ENCODE data around the gene ZFP42. TPM values are rescaled to one million over a fixed set of nuclear protein-coding genes. Genes with fewer than 3 reads are reported as not detected.
A peak's percentile ranks its signal among the peaks of the same experiment; 100 is the strongest.

Gene ZFP42
- total RNA-seq, 1 donor from 2014 or later: 17.5 TPM

GRCh38 chr4:188021548-188022249, 26.1 kb downstream of the ZFP42 start:
- Mint-ChIP-seq H3K36me3 (peaks cover 3% of the 10 kb centered on the region), H3K4me3 (peak overlapping the region; percentile 30), H3K9me3 (peaks cover 4% of the 10 kb centered on the region), H3K27me3 (ENCODE audit: low read depth) (no peaks in the 10 kb centered on the region), H3K4me1 (peaks cover 36% of the 10 kb centered on the region), H3K27ac (peak overlapping the region; percentile 98)
- no peak for DNase-seq (ENCODE audit: low spot score in 2 of 2, unreplicated experiment in 2 of 2)
- no peak for TF ChIP-seq CTCF (IDR thresholded peaks at IDR 0.05; ENCODE audit: unreplicated experiment)

DNA sequence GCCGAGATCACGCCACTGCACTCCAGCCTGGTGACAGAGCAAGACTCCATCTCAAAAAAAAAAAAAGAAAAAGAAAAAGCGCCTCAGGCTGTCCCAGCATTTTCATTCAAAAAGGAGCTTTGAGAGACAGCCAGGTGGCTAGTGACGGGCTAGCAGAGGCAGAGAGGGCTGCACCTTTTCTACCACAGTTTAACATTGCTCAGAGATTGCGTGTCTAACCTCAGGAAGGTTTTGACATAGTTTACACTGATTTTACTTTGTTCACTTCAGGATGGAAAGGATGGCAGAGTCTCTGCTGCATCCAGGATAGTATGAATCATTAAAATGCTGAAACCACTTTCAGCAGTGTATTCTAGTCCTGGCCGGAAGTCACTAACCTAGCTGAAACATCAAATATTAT, 28.1 kb downstream of the ZFP42 start:
- peaks cover 3% of the 10 kb centered on the region for H3K36me3 Mint-ChIP-seq
- peaks cover 4% of the 10 kb centered on the region for H3K9me3 Mint-ChIP-seq
- H3K27ac Mint-ChIP-seq: no peak overlapping the region
- H3K4me1 Mint-ChIP-seq: peaks cover 20% of the 10 kb centered on the region
- H3K27me3 Mint-ChIP-seq (ENCODE audit: low read depth): no peaks in the 10 kb centered on the region
- no peak for TF ChIP-seq CTCF (IDR thresholded peaks at IDR 0.05; ENCODE audit: unreplicated experiment)
- no peak overlapping the region for H3K4me3 Mint-ChIP-seq
- no peak for DNase-seq (ENCODE audit: low spot score in 2 of 2, unreplicated experiment in 2 of 2)

GRCh38 chr4:188025476-188025875, 29.9 kb downstream of the ZFP42 start:
- Mint-ChIP-seq H3K9me3 (no peaks in the 10 kb centered on the region), H3K4me3 (no peak overlapping the region), H3K36me3 (peaks cover 3% of the 10 kb centered on the region)

DNA sequence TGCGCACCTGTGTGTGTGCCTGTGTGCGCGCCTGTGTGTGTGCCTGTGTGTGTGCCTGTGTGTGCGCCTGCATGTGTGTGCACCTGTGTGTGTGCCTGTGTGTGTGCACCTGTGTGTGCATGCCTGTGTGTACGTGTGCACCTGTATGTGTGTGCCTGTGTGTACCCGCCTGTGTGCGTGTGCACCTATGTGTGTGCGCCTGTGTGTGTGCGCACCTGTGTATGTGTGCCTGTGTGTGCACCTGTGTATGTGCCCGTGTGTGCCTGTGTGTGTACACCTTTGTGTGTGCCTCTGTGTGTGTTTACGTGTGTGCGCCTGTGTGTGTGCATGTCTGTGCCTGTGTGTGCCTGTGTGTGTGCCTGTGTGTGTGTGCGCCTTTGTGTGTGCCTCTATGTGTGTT, 33.5 kb downstream of the ZFP42 start:
- H3K27me3 Mint-ChIP-seq (ENCODE audit: low read depth): peaks cover 18% of the 10 kb centered on the region
- peaks cover 2% of the 10 kb centered on the region for H3K4me1 Mint-ChIP-seq
- H3K27ac Mint-ChIP-seq: no peak overlapping the region
- no peak for TF ChIP-seq CTCF (IDR thresholded peaks at IDR 0.05; ENCODE audit: unreplicated experiment)
- H3K9me3 Mint-ChIP-seq: no peaks in the 10 kb centered on the region
- no peak for DNase-seq (ENCODE audit: low spot score in 2 of 2, unreplicated experiment in 2 of 2)
- H3K36me3 Mint-ChIP-seq: no peaks in the 10 kb centered on the region
- H3K4me3 Mint-ChIP-seq: no peak overlapping the region

More at GRCh38 chr4:188025476-188025875, 29.9 kb downstream of the ZFP42 start:
- Mint-ChIP-seq H3K4me1 (peaks cover 20% of the 10 kb centered on the region), H3K27ac (no peak overlapping the region), H3K27me3 (ENCODE audit: low read depth) (no peaks in the 10 kb centered on the region)
- no peak for DNase-seq (ENCODE audit: low spot score in 2 of 2, unreplicated experiment in 2 of 2)
- no peak for TF ChIP-seq CTCF (IDR thresholded peaks at IDR 0.05; ENCODE audit: unreplicated experiment)

- no peak for TF ChIP-seq CTCF (IDR thresholded peaks at IDR 0.05; ENCODE audit: unreplicated experiment)
- DNase-seq (ENCODE audit: low spot score in 2 of 2, unreplicated experiment in 2 of 2): no peak
- Mint-ChIP-seq H3K27ac (no peak overlapping the region), H3K4me1 (peaks cover 2% of the 10 kb centered on the region), H3K9me3 (no peaks in the 10 kb centered on the region), H3K36me3 (no peaks in the 10 kb centered on the region), H3K4me3 (no peak overlapping the region), H3K27me3 (ENCODE audit: low read depth) (peaks cover 18% of the 10 kb centered on the region)
Measured at GRCh38 chr4:188030401-188030800, 34.8 kb downstream of the ZFP42 start.
